IMR-90 (cell line): ENCODE results near the gene DARS1.

Source experiments
- CTCF ChIP-seq: conservative IDR thresholded peaks from 2 replicates; pipeline ENCODE4 v1.5.1; 2012; ENCODE audit warnings: mild to moderate bottlenecking, low read depth, low read length, improper control_type of control experiment
- POLR2A ChIP-seq: IDR thresholded peaks from 2 replicates; pipeline ENCODE4 v1.6.1; 2012; ENCODE audit warnings: mild to moderate bottlenecking, low read depth, low read length
- SMC3 ChIP-seq: fragments of 150-350 bp; IDR thresholded peaks from 2 replicates; pipeline ENCODE4 v1.6.1; 2016; ENCODE audit warnings: low read depth, mild to moderate bottlenecking, antibody characterized with exemption, low read length, moderate library complexity

GRCh38 chr2:136027112-136027511 is 41.7 kb upstream of the DARS1 start:
- TF ChIP-seq SMC3 (no peak), CTCF (no peak), POLR2A (no peak)
